Transverse colon (tissue), 4 donors: ENCODE measurements around the gene CDK5R2. TPM values are rescaled to one million over a fixed set of nuclear protein-coding genes. Genes with fewer than 3 reads are reported as not detected.

ENCODE experiments used
- DNase-seq: peaks from one replicate; pipeline ENCODE4 v3.0.0-alpha.2; 2019
- H3K27ac ChIP-seq, 4 donors: fragments of 200-600 bp; sonication (generic); 2 replicates each; pipeline ENCODE4 v1.5.1; 2016 to 2018; ENCODE audit warnings: inconsistent platforms in 4 of 4
- H3K27me3 ChIP-seq: fragments of 200-600 bp; sonication (generic); 2 replicates; pipeline ENCODE4 v1.5.1; 2017; ENCODE audit warnings: inconsistent platforms
- H3K36me3 ChIP-seq, 4 donors: fragments of 200-600 bp; sonication (generic); 2 replicates each; pipeline ENCODE4 v1.5.1; 2017 to 2019; ENCODE audit warnings: inconsistent platforms in 4 of 4
- H3K4me1 ChIP-seq, 4 donors: fragments of 200-600 bp; sonication (generic); 2 replicates each; pipeline ENCODE4 v1.5.1; 2017 to 2020; ENCODE audit warnings: inconsistent platforms in 4 of 4
- H3K4me3 ChIP-seq, 4 donors: fragments of 200-600 bp; sonication (generic); 1 replicate in 1 of 4; 2 replicates in 3 of 4; pipeline versions ENCODE4 v1.5.1 to v1.6.1; 2017 to 2019; ENCODE audit warnings: inconsistent platforms in 4 of 4
- H3K9me3 ChIP-seq, 2 donors: fragments of 200-600 bp; sonication (generic); 2 replicates each; pipeline ENCODE4 v1.5.1; 2017 to 2019; ENCODE audit warnings: inconsistent platforms in 2 of 2
- CTCF ChIP-seq, 5 experiments: fragments of 200-600 bp in 3 of 5; fragments of 450-650 bp in 2 of 5; sonication (generic) in 3 of 5; IDR thresholded peaks; 1 replicate in 2 of 5; 2 replicates in 3 of 5; pipeline ENCODE4 v1.5.1; 2016 to 2017; ENCODE audit warnings: antibody characterized with exemption in 5 of 5, inconsistent platforms in 3 of 5, mild to moderate bottlenecking in 2 of 5, moderate library complexity in 1 of 5
- EP300 ChIP-seq: sonication (generic); formaldehyde crosslinking; IDR thresholded peaks from one replicate; pipeline ENCODE4 v1.6.1; 2017; ENCODE audit warnings: antibody characterized with exemption, low read depth
- POLR2A ChIP-seq: fragments of 450-650 bp; IDR thresholded peaks from one replicate; pipeline ENCODE4 v1.6.1; 2016; ENCODE audit warnings: antibody characterized with exemption, mild to moderate bottlenecking, moderate library complexity
- POLR2AphosphoS5 ChIP-seq, 3 donors: sonication (generic); formaldehyde crosslinking; IDR thresholded peaks; one replicate each; pipeline ENCODE4 v1.6.1; 2016; ENCODE audit warnings: antibody characterized with exemption in 3 of 3
- WGBS, 2 donors: methylation state at CpG; one replicate each; pipeline ENCODE4 v1.1.5; 2018; ENCODE audit warnings: low coverage in 1 of 2; 5-methylcytosine and 5-hydroxymethylcytosine counted together
- in situ Hi-C, 4 donors: fragments of 200-750 bp; cut with MboI; loops; one replicate each; pipeline versions ENCODE4 v1.15.0 to v1.15.1; 2017; ENCODE audit warnings: low sequenced_read_pairs in 3 of 4, low pct_ligation_motif_present in 1 of 4, low pct_unique_long_range_greater_than_20kb in 1 of 4
- intact Hi-C: fragments of 100-400 bp; cut with DNase I; formaldehyde crosslinking; loops from one replicate; pipeline ENCODE4 v1.15.1; 2023; ENCODE audit warnings: low total_unique reads
- total RNA-seq, 4 donors: library from RNA; depleted of rRNA; stranded (reverse); fragments of >200 nt; gene quantifications; one replicate each; pipeline ENCODE4 v1.1.0, GENCODE V29; 2016

CDK5R2 gene
- total RNA-seq, result under 1 TPM in 1 of 4 donors, not detected in 3; 0.41 TPM

- TF ChIP-seq EP300, result no peak
- in situ Hi-C loops (no loop called here), intact Hi-C loops (no loop called here)
- no peaks in the 10 kb centered on the region for H3K36me3 ChIP-seq
- H3K4me1 ChIP-seq, result peaks cover 0 to 18% (median 13%) of the 10 kb centered on the region in 4 donors
- WGBS, 2 donors, result 0 to 4% methylated on average over 1 to 37 of the region's 37 CpGs
- peaks cover 98% of the 10 kb centered on the region for H3K27me3 ChIP-seq
- peak within 1 kb of the TSS; percentile 1 to 56 (median 34) for H3K4me3 ChIP-seq
- no peaks in the 10 kb centered on the region for H3K9me3 ChIP-seq
- DNase-seq, result peak; percentile 81
- H3K27ac ChIP-seq, result no peak within 1 kb of the TSS
These were observed at the start of gene CDK5R2 for GRCh38 chr2:218959141-218959731. TSS of gene CDK5R2 (plus strand) at chr2:218959666. CDS start at chr2:218959821, 155 bp downstream.

- Histone ChIP-seq H3K27me3 (peaks cover 15% of the 10 kb centered on the region), H3K27ac (no peak overlapping the region), H3K36me3 (no peaks in the 10 kb centered on the region), H3K9me3 (no peaks in the 10 kb centered on the region), H3K4me1 (peaks cover 4 to 13% (median 11%) of the 10 kb centered on the region in 4 donors), H3K4me3 (no peak overlapping the region)
- no peak for DNase-seq
- in situ Hi-C loops, result no loop called here
- no peak for TF ChIP-seq POLR2AphosphoS5 (IDR thresholded peaks at IDR 0.05)
- TF ChIP-seq EP300, result no peak
- no peak for TF ChIP-seq CTCF (IDR thresholded peaks at IDR 0.05)
- no peak for TF ChIP-seq POLR2A
- intact Hi-C loops, result no loop called here
- WGBS, 2 donors, result 90 to 93% methylated on average over 3 to 6 of the region's 6 CpGs
These were observed 48.7 kb upstream of the CDK5R2 start for GRCh38 chr2:218910741-218911140.

- H3K4me3 ChIP-seq, result no peak overlapping the region
- peaks cover 25% of the 10 kb centered on the region for H3K27me3 ChIP-seq
- H3K4me1 ChIP-seq, result peaks cover 0 to 5% (median 0%) of the 10 kb centered on the region in 4 donors
- intact Hi-C loops, result no loop called here
- no peak for DNase-seq
- no peak overlapping the region for H3K27ac ChIP-seq
- H3K36me3 ChIP-seq, result no peaks in the 10 kb centered on the region
- TF ChIP-seq POLR2A, result no peak
- no peak for TF ChIP-seq CTCF (IDR thresholded peaks at IDR 0.05)
- no peak for TF ChIP-seq POLR2AphosphoS5 (IDR thresholded peaks at IDR 0.05)
- TF ChIP-seq EP300, result no peak
- in situ Hi-C loops, result no loop called here
- 93 to 100% methylated on average over 1 of the region's 1 CpG for WGBS, 2 donors
- H3K9me3 ChIP-seq, result peaks cover 0 to 3% of the 10 kb centered on the region in 2 donors
These were observed 39.0 kb upstream of the CDK5R2 start for GRCh38 chr2:218920504-218920903.

GRCh38 chr2:218924757-218925156 is 34.7 kb upstream of the CDK5R2 start:
- 84 to 91% methylated on average over 2 of the region's 2 CpGs for WGBS, 2 donors
- Histone ChIP-seq H3K4me3 (no peak overlapping the region), H3K9me3 (peaks cover 0 to 3% of the 10 kb centered on the region in 2 donors), H3K4me1 (no peaks in the 10 kb centered on the region), H3K27me3 (peaks cover 9% of the 10 kb centered on the region), H3K27ac (no peak overlapping the region), H3K36me3 (no peaks in the 10 kb centered on the region)
- intact Hi-C loops (no loop called here), in situ Hi-C loops (no loop called here)
- DNase-seq, result no peak
- TF ChIP-seq CTCF (IDR thresholded peaks at IDR 0.05), result no peak
- TF ChIP-seq EP300, result no peak
- TF ChIP-seq POLR2AphosphoS5 (IDR thresholded peaks at IDR 0.05), result no peak
- no peak for TF ChIP-seq POLR2A

- peaks cover 5% of the 10 kb centered on the region for H3K27me3 ChIP-seq
- in situ Hi-C loops (no loop called here), intact Hi-C loops (no loop called here)
- WGBS, 2 donors, result 80 to 91% methylated on average over 1 to 2 of the region's 2 CpGs
- no peak for DNase-seq
- H3K4me1 ChIP-seq, result no peaks in the 10 kb centered on the region
- TF ChIP-seq CTCF (IDR thresholded peaks at IDR 0.05) (no peak), EP300 (no peak), POLR2A (no peak), POLR2AphosphoS5 (IDR thresholded peaks at IDR 0.05) (no peak)
- no peak overlapping the region for H3K4me3 ChIP-seq
- no peak overlapping the region for H3K27ac ChIP-seq
- no peaks in the 10 kb centered on the region for H3K36me3 ChIP-seq
- H3K9me3 ChIP-seq, result peaks cover 0 to 3% of the 10 kb centered on the region in 2 donors
These were observed 34.0 kb upstream of the CDK5R2 start for GRCh38 chr2:218925434-218925833.
